GM18519 (cell line): ENCODE results near the gene KRTAP5-6.

Experiments used
- ATAC-seq: cut with Tn5 transposase; IDR thresholded peaks from one replicate; pipeline ENCODE4 v1.9.1; 2021; ENCODE audit warnings: mild to moderate bottlenecking, moderate library complexity; ENCODE audit not compliant: unreplicated experiment, low FRiP score

The KRTAP5-6 gene

DNA sequence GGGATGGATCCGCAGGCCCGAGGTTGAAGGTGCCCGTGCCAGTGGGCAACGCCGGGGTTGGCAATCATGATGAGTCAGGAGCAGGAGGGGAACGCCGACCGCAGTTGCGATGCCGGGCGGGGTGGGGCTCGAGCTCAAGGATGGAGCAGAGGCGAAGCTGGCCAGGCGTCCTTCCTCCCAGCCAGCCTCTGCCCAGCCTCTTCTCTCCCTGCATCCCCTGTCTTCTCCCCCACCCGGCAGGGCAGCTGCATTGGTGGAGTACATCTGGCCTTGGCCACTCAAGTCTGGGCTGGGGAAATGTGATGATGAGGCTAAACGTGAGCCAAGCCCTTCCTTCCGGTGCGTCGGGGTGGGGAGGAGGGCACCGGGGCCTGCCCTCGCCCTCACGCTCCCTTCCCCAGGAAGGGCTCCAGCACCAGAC is 49.5 kb downstream of the KRTAP5-6 start:
- ATAC-seq = no peak

DNA sequence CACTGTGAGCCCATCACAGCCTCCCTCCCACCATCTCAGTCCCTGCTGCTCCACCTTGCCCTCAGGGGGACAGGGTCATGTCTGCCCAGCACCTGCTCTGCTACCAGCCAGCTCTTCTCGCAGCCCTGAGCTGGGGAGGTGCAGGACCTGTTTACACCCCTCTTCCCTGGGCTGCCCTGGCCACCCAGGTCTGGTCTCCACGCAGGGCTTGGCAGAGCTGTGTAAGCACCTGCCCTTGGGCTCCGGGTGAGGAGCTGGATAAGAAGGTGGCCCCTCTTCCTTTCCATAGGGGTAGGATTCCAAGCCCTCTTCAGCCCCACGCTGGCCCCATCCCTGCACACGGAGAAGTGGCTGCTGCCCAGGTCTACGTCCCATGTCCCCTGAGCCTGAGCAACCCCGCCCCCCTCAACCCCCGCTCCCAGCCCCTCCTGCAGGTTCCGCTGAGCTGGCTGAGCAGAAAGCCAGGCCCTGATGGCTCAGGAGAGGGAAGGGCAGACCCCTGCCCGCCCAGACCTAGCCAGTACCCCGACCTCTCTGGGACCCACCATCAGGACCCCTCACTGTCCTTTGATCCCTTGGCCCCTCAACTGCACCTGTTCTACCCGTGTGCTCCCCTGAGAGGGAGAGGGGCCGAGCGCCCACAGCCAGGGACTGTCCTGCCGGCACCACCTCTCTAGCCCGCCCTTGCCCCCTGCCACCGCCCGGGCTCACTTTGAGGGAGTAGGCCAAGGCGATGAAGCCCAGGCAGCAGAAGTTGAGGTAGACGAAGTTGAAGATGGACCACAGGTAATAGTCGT is 50.2 kb downstream of the KRTAP5-6 start:
- no peak for ATAC-seq
